Stimulated activated CD8-positive, alpha-beta memory T cell treated with anti-CD3 and anti-CD28 coated beads, Interleukin-7, amount 100 ng/mL, for 24 hours (primary cell): ENCODE results near the gene CAMTA1.

Experiments
- DNase-seq: peaks from one replicate; pipeline ENCODE4 v3.0.0-alpha.2; 2020; ENCODE audit warnings: low read depth

The CAMTA1 gene

DNA sequence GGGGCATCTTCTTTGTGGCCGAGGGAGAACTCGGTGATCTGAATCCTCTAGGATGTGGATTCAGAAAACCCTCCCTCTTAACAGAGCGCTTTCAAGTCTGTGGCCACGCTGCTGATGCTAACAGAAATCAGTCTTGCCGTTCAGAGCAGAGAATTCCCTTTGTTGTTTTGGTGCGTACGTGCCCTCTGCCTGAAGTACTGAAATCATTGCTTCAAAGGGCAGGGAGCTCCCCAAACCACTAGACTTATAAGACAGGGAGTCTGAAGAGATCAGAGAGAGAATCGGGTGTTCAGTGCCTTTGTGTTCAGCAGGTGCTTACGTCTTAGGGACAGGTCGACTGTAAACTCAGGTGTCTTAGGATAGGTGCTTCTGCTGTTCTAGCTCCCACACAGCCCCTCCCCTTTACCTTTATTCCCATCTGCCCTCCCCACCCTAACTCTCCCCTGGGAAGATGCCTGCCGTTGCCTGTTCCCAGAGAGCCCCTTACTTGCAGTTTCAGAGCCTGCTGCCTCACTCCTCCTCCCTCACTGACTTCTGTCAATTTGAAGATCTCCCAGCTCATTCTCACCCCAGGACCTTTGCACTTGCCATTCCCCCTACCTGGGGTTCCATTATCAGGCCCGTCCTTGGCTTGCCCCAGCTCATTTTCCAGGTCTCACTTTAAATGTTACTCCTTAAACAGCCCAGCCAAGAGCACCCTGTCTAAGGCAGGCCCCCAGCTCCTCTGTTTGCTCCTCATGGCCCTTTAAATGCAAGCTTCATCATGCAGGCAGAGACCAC lies 143.0 kb downstream of the CAMTA1 start:
- no peak for DNase-seq

DNA sequence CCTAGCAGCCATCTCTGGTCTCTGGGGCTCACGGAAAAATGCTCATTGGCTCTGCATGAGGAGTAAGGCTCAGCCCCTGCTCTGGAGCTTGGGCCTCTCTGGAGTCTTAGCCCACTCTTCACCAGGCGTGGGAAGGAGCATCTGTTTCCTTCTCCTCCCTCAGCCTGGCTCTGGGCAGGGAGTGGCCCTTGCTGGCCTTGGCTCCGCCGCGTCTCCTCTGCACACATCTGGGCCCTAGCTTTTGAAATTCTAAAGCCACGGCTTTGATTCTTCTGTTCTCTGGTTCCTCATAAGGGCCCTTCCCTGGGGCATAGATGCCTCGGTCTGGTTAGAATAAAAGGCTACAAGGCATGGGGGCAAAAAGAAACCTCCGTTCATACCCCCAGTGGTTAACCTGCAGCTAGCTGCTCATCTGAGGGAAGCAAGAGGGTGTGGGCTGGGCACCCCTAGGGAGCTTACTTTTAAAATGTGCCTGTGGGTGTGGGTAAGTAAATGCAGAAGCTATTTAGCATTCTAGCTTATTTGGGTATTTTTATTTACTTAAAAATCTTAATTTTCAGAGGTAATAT lies 145.6 kb downstream of the CAMTA1 start:
- DNase-seq: no peak

DNA sequence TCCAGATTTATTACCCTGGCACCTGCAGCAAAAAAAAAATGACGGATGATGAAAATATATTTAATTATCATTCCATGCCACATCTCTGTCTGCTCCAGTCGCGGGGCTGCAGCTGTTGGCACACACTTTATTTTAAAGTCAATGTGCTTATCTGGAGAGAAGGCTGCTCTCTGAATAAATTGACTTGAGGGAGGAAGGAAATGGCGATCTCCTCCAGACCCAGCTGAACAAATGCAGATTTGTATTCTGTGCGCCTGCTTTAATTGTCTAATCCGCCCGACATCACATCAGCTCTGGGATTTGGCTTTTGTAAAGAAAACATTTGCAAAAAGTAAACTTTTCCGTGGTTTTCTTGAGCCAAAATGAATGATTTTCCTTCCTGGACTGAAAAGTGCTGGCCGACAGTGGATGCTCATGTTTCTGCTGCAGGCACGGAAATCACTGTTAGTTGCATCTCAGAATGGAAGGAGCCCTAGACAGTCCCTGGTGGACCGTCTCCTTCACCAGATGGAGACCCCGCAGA lies 150.2 kb downstream of the CAMTA1 start:
- DNase-seq: no peak

DNA sequence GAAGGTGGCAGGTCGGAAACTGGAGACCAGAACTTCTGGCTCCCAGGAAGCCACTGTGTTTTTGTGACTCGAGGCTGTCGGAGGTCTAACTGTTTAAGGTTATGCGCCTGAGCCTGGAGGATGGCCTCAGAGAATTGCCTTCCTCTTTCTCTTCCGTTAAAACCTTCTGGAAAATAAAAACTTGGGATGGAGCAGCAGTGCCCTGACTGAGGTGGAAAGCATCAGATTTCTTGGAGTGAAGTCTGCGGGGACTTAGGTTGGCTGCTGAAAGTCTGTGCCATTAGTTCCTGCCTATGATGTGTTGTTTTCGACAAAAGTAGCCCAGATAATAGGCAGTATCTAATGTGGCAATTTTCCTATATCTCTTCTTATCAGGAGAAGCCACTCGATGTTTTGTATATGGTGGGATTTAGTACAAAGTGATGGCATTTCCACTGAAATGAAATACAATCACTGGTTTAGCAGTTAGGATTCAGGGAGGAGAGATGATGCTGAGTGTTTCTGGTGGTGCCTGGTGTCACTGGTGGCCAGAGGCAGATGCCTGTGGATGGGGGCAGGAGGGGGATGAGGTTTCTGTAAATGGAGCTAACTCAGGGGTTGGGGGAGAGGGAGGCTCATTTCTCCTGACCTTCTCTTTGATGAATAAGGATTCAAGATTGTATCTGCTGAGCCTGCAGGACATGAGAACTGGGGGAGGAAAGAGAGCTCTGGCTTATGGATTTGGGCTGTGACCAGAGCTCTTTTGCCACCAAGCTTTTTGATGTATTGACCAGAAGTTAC lies 150.8 kb downstream of the CAMTA1 start:
- no peak for DNase-seq

DNA sequence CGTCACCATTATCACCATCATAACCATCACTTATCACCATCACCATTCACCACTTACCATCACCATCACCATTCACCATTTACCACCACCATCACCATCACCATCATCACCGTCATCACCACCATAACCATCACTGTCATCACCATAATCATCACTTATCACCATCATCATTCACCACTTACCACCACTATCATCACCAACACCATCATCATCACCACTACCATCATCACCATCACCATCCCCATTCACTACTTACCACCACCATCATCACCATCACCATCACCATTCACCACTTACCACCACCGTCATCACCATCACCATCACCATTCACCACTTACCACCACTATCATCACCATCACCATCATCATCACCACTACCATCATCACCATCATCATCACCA lies 151.8 kb downstream of the CAMTA1 start:
- DNase-seq: no peak

DNA sequence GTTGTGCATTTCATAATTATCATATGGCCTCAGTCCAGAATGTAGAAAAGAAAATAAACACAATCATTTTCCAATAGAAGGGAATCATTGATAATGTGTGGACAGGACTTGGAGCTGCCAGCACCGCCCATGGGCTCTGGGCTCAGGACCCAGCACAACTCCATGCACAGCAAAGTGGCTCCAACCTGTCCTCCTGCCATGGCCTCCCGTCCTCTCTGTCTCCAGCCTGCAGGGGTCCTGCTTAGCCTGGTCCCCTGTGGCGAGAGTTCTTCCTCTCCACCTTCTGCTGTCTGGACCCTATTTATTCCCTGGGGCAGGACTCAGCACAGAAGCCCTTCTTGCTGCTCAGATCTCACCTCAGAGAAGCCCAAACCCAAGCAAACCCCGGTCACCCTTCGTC lies 154.1 kb downstream of the CAMTA1 start:
- DNase-seq: no peak

DNA sequence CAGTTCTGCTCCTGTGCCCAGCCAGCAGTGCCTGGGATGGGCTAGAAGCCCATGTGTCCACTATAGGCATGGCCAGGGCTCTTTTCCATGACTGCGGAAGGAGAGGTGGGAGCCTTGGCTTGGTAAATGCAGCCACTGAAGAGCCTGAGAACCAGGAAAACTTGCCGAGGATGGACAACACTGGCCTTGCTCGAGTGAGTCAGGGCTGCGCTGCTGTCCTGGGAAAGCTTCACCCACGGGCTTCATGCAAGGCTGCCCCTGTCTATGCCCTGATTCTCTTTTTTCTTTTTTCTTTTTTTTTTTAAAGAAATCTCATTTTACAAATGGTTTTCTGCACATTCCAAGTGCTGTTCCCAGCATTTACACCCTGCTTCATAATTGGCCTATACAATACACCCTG lies 156.5 kb downstream of the CAMTA1 start:
- no peak for DNase-seq

DNA sequence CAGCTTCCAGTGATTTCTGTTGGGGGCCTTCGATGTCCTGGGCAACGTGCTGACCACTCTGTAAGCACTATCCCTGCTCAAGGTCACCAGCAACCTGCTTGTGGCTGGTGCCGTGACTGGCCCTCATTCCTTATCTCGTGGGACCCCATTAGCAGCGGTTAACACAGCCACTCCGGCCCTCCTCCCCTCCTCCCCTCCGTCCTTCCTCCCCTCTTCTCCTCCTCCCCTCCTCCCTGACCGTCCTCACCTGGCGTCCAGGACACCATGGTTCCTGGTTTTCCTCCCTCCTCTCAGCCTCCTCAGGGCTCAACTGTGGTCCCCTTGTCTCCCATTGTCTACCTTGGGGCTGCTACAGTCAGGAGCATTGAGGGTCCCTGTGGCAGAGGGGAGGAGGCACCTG lies 157.7 kb downstream of the CAMTA1 start:
- no peak for DNase-seq

DNA sequence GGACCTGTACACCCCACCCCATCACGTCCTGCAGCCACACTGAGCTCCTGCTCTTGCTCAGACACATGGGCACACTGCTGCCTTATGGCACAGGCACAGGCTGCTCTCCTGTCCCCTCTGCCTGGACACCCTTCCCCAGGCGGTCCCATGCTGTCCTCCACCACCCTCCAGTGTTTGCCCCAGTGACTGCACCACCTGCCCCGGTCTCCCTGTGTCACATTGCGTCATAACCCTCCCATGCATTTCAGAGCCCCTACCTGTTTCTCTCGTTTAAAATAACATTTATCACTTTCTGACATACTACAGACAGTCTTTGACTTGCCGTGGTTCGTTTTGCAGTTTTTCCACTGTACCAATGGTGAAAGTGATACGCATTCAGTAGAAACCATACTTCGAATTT lies 159.2 kb downstream of the CAMTA1 start:
- no peak for DNase-seq

DNA sequence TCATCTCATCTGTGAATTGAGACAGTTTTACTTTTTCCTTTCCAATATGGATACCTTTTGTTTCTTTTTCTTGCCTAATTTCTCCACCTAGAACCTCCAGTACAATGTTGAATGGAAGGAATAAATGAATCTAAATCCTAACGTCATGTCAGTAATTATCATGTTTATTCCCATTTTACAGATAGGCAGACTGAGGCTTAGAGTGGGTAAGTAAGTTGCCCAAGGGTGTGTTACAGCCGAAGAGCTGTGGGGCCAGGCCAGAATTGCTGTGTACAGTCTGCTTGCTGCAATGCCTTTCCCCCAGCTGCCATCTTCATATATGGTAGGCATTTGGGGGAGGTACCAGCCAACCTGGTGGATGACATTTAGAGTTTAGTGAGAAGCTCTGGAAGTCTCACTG lies 162.7 kb downstream of the CAMTA1 start:
- no peak for DNase-seq

DNA sequence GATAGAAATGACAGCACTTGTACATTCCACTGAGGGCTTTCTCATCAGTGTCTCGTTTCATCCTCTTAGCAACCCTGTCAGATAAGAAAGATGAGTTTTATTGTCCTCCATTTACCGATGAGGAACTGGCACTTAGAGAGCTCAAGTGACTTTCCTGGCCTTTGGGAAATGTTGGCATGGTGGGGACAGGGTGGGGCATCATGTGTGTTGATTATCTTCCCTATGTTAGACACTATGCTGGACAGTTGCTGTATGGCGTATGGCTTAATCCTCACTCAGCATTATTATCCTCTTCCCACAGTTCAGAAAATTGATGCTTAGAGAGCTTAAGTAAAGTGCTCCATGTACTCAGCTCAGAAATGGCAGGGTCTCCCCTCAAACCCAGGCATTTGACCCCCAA lies 163.2 kb downstream of the CAMTA1 start:
- DNase-seq: no peak

DNA sequence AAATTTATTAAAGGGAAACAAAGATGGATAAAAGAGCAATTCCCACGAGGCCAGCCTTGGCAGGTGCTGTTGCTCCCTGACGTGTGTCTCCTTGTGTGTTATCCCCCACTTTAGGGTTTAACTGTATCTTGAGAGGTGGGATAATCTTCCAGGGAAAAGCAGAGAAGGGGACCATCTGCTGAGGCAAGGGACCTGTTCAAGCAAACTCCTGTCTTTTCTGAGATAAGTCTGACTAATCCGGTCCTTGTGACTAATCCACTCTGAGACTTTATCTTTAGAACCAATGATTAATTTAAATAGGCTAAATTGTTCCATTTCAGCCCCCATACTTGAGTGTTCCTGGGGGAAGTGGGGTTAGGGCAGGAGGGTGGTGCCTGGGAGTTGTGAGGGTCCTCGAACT lies 163.6 kb downstream of the CAMTA1 start:
- no peak for DNase-seq

DNA sequence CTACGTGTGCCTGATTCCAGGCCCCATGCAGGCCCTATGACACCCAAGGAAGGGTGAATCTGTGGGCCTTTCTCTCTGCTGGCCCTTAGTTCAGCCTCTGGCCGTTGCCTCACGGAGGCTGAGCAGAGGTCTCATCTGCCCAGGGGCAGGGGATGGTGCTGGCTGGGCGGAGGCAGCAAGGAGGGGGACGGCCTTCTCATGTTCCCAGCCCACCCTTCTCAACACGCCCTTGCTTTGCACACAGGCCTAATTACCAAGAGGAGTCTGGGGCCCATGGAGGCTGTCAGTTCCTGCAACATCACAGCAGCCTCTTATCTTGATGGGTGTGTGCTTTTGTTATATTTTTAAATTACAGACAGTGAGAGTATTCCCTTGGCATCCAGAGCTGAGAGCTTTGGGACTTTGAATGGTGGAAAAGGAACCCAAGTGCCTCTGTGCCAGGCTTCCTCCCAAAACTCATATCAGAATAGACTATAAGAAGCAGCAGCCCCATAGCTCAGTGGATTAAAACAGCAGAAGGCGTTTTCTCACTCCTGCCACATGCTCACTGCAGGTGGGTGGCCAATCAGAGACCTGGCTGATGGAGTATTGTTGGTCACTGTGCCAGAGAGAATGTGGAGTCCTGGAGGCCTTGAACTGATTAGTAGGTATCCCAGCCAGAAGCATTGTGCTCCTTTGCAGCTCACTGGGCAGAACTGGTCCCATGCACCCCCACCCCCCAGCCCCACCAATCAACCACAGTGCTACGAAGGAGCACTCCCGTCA lies 164.9 kb downstream of the CAMTA1 start:
- DNase-seq: no peak

DNA sequence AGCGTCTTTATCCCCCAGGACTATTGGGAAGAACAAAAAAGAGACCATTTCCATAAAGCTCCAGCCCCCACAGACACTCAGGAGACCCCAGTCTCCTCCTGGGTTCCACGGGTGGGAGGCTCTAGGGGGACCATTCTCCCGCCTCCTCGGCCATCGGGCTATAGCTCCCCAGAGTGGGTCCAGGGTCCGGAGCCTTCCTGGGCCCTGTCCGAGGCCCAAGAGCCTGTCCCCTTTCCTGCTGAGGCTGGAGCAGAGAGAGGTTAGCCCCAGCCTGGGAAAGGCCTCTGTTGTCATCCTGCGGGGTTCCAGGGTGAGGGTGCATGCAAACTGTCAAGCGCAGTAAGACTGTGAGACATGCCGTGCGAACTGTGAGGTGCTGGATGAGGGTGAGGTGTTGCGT lies 166.3 kb downstream of the CAMTA1 start:
- DNase-seq: no peak

DNA sequence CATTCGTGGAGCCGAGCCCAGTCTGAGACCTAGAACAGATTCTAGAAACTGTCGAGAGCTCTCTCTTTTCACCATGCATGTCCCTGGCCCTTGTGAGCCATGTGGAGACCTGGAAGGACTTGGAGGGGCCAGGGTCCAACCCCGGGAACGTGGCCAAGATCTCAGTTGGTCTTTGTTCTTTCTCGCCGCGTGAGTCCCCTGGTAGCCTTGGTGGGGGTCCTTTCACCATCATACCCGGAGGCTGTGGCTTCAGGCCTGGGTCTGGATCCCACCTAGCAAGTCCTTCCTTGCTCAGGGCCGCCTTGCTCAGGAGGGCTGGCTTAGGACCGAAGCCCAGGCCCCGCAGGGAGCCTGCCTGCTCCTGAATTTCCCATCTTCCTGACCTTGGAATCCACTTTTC lies 168.0 kb downstream of the CAMTA1 start:
- no peak for DNase-seq

DNA sequence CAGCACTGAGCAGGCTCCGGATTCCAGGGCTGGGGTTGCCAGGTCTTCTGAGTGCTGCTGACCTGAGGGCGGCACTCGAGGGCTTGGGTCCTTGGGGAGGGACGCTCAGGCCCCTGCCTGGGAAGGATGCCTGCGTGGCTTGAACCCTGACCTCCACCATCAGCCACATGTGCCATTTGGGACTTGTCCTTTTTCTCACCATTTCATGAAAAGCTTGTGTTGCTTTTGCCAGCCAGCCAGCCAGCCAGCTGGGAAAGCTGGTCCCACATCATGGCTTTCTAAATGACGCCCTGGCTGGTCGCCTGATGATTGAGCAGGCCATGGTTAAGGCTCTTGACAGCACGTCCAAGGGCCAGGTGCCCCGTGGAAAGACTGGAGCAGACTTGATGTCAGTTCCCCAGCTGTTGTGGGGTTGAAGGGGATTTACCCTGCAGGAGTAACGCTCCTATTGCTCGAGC lies 168.7 kb downstream of the CAMTA1 start:
- no peak for DNase-seq

DNA sequence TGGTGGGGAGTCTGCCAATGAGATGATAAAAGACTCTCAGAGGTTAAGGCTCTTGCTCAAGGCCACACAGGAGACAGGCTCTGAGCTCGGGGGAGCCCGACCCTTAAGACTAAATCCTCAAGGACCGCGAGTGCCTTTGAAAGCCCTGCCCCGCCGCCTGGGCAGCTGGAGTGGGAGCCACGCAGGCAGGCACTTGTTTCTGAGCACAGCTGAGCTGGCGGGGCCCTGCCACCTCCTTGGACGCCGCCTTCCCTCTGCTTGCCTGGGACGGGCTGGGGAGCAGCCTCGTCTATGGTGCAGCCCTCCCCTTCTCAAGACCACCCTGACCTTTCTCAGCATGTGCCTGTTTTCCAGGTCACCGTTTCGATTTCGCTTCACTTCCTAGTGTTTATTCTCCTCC lies 169.3 kb downstream of the CAMTA1 start:
- DNase-seq: no peak

DNA sequence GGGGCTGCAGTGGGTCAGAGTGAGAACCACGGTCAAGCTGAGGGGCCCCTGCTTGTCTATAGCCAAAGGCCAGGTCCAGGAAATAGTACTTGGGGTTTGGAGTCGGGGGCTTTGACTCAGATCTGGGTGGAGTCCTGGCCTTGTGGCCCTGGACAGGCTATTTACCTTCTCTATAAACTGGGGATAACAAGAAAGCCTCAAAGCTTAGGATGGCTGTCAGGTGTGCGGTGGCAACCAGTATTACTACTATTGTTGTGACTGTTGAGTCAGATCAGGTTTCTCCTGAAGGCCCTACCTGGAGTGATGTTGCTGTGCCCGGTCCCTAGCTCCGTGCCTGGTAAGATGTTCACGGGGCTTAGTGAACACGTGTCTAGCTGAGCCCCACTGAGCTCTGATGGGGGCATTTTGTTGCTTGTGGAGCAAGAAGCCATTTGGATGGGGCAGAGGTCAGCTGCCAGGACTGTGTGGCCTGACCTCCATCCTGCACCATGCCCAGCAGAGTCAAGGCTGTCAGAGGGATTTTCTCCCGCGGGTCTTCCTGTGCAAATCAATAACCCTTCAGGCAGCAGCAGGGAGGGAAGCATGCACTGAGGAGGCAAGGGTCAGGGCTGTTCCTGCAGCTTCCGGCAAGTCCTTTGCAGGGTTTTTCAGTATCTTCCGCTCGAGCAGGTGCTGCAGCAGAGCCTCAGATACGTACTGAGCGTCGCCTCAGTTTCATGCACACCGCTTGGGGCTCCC lies 170.3 kb downstream of the CAMTA1 start:
- no peak for DNase-seq

DNA sequence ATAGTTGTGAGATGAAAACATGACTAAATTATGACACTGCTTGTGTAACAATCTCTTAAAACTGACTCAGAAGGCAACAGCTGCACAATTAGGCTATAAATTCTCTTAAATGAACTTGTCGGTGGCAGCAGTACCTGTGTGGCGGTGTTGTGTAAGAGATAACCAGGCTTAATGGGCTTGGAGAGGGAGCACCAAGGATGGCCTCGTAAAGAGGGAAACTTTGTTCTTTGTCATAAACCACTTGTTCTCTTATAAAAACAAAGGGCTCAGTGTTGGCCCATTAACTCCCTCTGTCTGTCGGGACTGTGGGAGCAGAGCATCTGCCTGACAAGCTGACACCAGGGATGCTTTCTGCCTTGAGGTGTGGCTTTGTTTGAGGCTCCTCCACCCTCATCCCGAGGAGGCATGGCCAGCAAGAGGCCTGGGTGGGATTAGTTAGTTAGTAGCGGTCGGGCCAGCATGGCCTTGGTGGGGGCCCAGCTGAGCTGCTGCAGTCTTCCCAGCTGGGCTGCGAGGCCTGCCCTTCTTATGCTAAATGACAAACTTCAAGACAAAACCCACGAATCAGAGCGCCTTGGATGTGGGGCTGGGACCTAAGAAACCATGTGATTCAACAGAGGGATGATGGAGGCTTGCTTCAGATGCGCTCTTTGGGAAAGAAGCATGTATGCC lies 171.4 kb downstream of the CAMTA1 start:
- DNase-seq: no peak

DNA sequence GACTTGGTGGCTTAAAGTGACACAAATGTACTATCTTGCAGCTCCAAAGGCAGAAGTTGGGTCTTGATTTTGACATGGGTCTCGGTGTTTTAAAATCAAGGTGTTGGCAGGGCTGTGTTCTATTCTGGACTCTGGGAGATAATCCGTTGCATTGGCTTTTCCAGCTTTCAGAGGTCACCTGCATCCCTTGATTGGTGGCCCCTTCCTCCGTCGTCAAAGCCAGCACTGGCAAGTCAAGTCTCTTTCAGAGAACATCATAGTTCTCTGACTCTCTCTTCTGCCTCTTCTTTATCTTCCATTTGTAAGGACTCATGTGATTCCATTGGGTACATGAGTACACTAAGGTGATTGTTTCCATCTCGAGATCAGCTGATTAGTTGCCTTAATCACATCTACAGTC lies 172.1 kb downstream of the CAMTA1 start:
- DNase-seq: no peak
